ENCODE measurements around the gene NUP50. TPM values are rescaled to one million over a fixed set of nuclear protein-coding genes. Genes with fewer than 3 reads are reported as not detected.

NUP50 gene
- polyA plus RNA-seq, 1 donor (not counting 4 experiments of a cell fraction or from before 2014, with no cell fraction given): 28.1 TPM

DNA sequence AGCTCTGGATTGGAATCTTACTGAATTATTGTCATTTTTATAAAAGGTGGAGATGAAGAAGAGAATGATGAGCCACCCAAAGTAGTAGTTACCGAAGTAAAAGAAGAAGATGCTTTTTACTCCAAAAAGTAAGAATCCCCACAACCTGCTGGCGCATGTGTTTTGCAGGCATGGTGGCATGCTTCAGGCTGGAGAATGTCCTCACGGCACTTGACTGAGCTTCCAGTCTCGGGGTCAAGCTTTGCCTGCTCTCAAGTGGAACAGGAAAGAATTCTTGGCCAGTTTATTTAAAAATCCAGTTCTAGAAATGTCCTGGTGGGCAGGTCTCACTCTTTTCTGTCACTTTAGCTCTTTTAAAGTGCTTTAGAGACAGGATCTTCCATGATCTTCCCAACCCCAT is 17.5 kb downstream of the NUP50 start:
- Histone ChIP-seq H3K27me3 (ENCODE audit: control insufficient read depth, extremely low read depth, insufficient read depth, low read length) (no peaks in the 10 kb centered on the region), H3K9me3 (ENCODE audit: control insufficient read depth, low read depth, low read length) (no peaks in the 10 kb centered on the region), H2AFZ (ENCODE audit: control insufficient read depth, low read length) (no peak overlapping the region), H3K27ac (ENCODE audit: control insufficient read depth, insufficient read depth, low read length) (no peak overlapping the region), H3K9me1 (ENCODE audit: control insufficient read depth, extremely low read depth, insufficient read depth, low read length) (no peaks in the 10 kb centered on the region), H3K4me2 (ENCODE audit: control insufficient read depth, extremely low read depth, insufficient read depth, low read depth, low read length) (no peak overlapping the region), H3K79me2 (ENCODE audit: control insufficient read depth, insufficient read depth, low read length) (peaks cover 41% of the 10 kb centered on the region), H3K4me1 (ENCODE audit: control insufficient read depth, extremely low read depth, insufficient read depth, low read length) (no peaks in the 10 kb centered on the region), H3K4me3 (ENCODE audit: control insufficient read depth in 2 of 3, extremely low read depth in 1 of 3, insufficient read depth in 2 of 3, low read depth in 1 of 3, low read length in 3 of 3) (no peak overlapping the region), H4K20me1 (ENCODE audit: control insufficient read depth, extremely low read depth, insufficient read depth, low read length) (peaks cover 12% of the 10 kb centered on the region), H3K9ac (ENCODE audit: control insufficient read depth, extremely low read depth, insufficient read depth, low read length) (no peak overlapping the region), H3K36me3 (ENCODE audit: control insufficient read depth in 2 of 2, extremely low read depth in 1 of 2, insufficient read depth in 2 of 2, low read length in 2 of 2) (peaks cover 26 to 28% of the 10 kb centered on the region in 2 experiments)
- no peak for TF ChIP-seq EZH2 (IDR thresholded peaks at IDR 0.05; ENCODE audit: low read length)
- TF ChIP-seq CTCF (optimal IDR thresholded peaks at IDR 0.05 in 1 of 3, IDR thresholded peaks at IDR 0.05 in 1 of 3, conservative IDR thresholded peaks at IDR 0.05 in 1 of 3; ENCODE audit: extremely low read depth in 1 of 3, insufficient read depth in 2 of 3, low read length in 3 of 3): no peak
- FAIRE-seq: no peak
- DNase-seq (ENCODE audit: low read depth, low spot score): no peak
- dilution Hi-C loops (cut with MboI; ENCODE audit: extremely low pct_ligation_motif_present, low sequenced_read_pairs): no loop called here

- dilution Hi-C loops (cut with MboI; ENCODE audit: extremely low pct_ligation_motif_present, low sequenced_read_pairs): no loop called here
- no peak for TF ChIP-seq CTCF (optimal IDR thresholded peaks at IDR 0.05 in 1 of 3, IDR thresholded peaks at IDR 0.05 in 1 of 3, conservative IDR thresholded peaks at IDR 0.05 in 1 of 3; ENCODE audit: extremely low read depth in 1 of 3, insufficient read depth in 2 of 3, low read length in 3 of 3)
- TF ChIP-seq EZH2 (IDR thresholded peaks at IDR 0.05; ENCODE audit: low read length): no peak
- no peaks in the 10 kb centered on the region for H3K9me3 ChIP-seq (ENCODE audit: control insufficient read depth, low read depth, low read length)
- no peak overlapping the region for H3K9ac ChIP-seq (ENCODE audit: control insufficient read depth, extremely low read depth, insufficient read depth, low read length)
- no peak overlapping the region for H3K4me2 ChIP-seq (ENCODE audit: control insufficient read depth, extremely low read depth, insufficient read depth, low read depth, low read length)
- H2AFZ ChIP-seq (ENCODE audit: control insufficient read depth, low read length): no peak overlapping the region
- no peak for FAIRE-seq
- H4K20me1 ChIP-seq (ENCODE audit: control insufficient read depth, extremely low read depth, insufficient read depth, low read length): peaks cover 10% of the 10 kb centered on the region
- no peak overlapping the region for H3K27ac ChIP-seq (ENCODE audit: control insufficient read depth, insufficient read depth, low read length)
- DNase-seq (ENCODE audit: low read depth, low spot score): no peak
- H3K36me3 ChIP-seq (ENCODE audit: control insufficient read depth in 2 of 2, extremely low read depth in 1 of 2, insufficient read depth in 2 of 2, low read length in 2 of 2): peaks cover 21 to 27% of the 10 kb centered on the region in 2 experiments
- no peaks in the 10 kb centered on the region for H3K9me1 ChIP-seq (ENCODE audit: control insufficient read depth, extremely low read depth, insufficient read depth, low read length)
- H3K4me1 ChIP-seq (ENCODE audit: control insufficient read depth, extremely low read depth, insufficient read depth, low read length): no peaks in the 10 kb centered on the region
- H3K27me3 ChIP-seq (ENCODE audit: control insufficient read depth, extremely low read depth, insufficient read depth, low read length): no peaks in the 10 kb centered on the region
- no peak overlapping the region for H3K4me3 ChIP-seq (ENCODE audit: control insufficient read depth in 2 of 3, extremely low read depth in 1 of 3, insufficient read depth in 2 of 3, low read depth in 1 of 3, low read length in 3 of 3)
- peaks cover 37% of the 10 kb centered on the region for H3K79me2 ChIP-seq (ENCODE audit: control insufficient read depth, insufficient read depth, low read length)
Observed at GRCh38 chr22:45181766-45182165, 18.0 kb downstream of the NUP50 start.
